Panc1 (cell line): ENCODE measurements around the gene KRT27.

Experiments
- TF ChIP-seq, protein P1 (sequence below): fragments of 450-650 bp; IDR thresholded peaks from 2 replicates; pipeline ENCODE4 v1.5.1; 2017; ENCODE audit warnings: mild to moderate bottlenecking
- TF ChIP-seq, protein P2 (sequence below), 2 experiments: IDR thresholded peaks; 2 replicates each; pipeline ENCODE4 v1.6.1; 2011 to 2012; ENCODE audit warnings: low read depth in 2 of 2, control low read depth in 1 of 2, low read length in 1 of 2, mild to moderate bottlenecking in 1 of 2, moderate library complexity in 1 of 2; ENCODE audit not compliant: insufficient read depth in 1 of 2

DNA sequence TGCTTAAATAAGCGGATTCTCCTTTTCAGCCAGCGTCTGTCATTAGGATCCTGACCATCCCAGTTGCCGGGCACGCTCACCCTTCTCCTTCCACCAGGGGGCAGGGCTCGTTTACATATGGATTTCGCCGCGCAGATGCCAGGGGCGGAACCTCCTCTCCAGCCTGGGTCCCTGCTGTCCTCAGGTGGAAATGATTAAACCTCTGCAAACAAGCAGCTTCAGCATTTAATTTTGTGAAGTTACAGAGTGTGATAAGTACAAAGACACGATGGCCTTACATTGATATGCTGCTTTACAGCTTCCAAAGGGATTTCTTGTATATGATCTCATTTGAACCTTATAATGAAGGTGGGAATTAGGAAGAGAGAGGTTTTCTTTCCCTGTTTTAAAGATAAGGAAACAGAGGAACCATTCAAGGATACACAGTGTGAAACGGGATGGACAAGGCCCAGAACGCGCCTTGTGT, 21.3 kb upstream of the KRT27 start:
- TF ChIP-seq, protein P1, sequence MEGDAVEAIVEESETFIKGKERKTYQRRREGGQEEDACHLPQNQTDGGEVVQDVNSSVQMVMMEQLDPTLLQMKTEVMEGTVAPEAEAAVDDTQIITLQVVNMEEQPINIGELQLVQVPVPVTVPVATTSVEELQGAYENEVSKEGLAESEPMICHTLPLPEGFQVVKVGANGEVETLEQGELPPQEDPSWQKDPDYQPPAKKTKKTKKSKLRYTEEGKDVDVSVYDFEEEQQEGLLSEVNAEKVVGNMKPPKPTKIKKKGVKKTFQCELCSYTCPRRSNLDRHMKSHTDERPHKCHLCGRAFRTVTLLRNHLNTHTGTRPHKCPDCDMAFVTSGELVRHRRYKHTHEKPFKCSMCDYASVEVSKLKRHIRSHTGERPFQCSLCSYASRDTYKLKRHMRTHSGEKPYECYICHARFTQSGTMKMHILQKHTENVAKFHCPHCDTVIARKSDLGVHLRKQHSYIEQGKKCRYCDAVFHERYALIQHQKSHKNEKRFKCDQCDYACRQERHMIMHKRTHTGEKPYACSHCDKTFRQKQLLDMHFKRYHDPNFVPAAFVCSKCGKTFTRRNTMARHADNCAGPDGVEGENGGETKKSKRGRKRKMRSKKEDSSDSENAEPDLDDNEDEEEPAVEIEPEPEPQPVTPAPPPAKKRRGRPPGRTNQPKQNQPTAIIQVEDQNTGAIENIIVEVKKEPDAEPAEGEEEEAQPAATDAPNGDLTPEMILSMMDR, result peak; percentile 92
- TF ChIP-seq, protein P2, sequence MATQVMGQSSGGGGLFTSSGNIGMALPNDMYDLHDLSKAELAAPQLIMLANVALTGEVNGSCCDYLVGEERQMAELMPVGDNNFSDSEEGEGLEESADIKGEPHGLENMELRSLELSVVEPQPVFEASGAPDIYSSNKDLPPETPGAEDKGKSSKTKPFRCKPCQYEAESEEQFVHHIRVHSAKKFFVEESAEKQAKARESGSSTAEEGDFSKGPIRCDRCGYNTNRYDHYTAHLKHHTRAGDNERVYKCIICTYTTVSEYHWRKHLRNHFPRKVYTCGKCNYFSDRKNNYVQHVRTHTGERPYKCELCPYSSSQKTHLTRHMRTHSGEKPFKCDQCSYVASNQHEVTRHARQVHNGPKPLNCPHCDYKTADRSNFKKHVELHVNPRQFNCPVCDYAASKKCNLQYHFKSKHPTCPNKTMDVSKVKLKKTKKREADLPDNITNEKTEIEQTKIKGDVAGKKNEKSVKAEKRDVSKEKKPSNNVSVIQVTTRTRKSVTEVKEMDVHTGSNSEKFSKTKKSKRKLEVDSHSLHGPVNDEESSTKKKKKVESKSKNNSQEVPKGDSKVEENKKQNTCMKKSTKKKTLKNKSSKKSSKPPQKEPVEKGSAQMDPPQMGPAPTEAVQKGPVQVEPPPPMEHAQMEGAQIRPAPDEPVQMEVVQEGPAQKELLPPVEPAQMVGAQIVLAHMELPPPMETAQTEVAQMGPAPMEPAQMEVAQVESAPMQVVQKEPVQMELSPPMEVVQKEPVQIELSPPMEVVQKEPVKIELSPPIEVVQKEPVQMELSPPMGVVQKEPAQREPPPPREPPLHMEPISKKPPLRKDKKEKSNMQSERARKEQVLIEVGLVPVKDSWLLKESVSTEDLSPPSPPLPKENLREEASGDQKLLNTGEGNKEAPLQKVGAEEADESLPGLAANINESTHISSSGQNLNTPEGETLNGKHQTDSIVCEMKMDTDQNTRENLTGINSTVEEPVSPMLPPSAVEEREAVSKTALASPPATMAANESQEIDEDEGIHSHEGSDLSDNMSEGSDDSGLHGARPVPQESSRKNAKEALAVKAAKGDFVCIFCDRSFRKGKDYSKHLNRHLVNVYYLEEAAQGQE (IDR thresholded peaks at IDR 0.05; ENCODE audit: insufficient read depth in 1 of 2, low read depth in 2 of 2, low read length in 1 of 2), result no peak
